ENCODE data around the gene SLTM. TPM values are rescaled to one million over a fixed set of nuclear protein-coding genes. Genes with fewer than 3 reads are reported as not detected.
"Not testable (repeated sequence)": the region's sequence is repeated elsewhere in the genome, so short reads cannot be mapped to it uniquely, and the experiment has no call there.

Gene SLTM
- total RNA-seq, 2 experiments from 2014 or later = 103 to 129 TPM

- no peaks in the 10 kb centered on the region for H3K4me1 ChIP-seq (ENCODE audit: insufficient read depth, low read length, poor library complexity, severe bottlenecking)
- H2AFZ ChIP-seq (ENCODE audit: low read length) = no peak overlapping the region
- H3K4me3 ChIP-seq (ENCODE audit: low read depth, low read length, poor library complexity, severe bottlenecking) = no peak overlapping the region
- no peaks in the 10 kb centered on the region for H3K79me2 ChIP-seq (ENCODE audit: insufficient read depth, low read depth, low read length)
- H3K27ac ChIP-seq (ENCODE audit: low read depth, low read length, poor library complexity, severe bottlenecking) = no peak overlapping the region
- TF ChIP-seq CTCF (conservative IDR thresholded peaks at IDR 0.05; ENCODE audit: low read length) (no peak), EZH2phosphoT487 (IDR thresholded peaks at IDR 0.05; ENCODE audit: borderline replicate concordance, low read depth, low read length) (no peak)
- H3K4me2 ChIP-seq (ENCODE audit: low read length) = no peak overlapping the region
- H4K20me1 ChIP-seq (ENCODE audit: insufficient read depth, low read length) = no peaks in the 10 kb centered on the region
- DNase-seq (ENCODE audit: low spot score) = no peak
- H3K9me3 ChIP-seq (ENCODE audit: low read length) = no peaks in the 10 kb centered on the region
- no peaks in the 10 kb centered on the region for H3K36me3 ChIP-seq (ENCODE audit: insufficient read depth, low read length)
- ChIA-PET POLR2A (no interaction called here), CTCF (ENCODE audit: unreplicated experiment) (no interaction called here)
- H3K9me2 ChIP-seq (ENCODE audit: insufficient read depth, low read length) = no peaks in the 10 kb centered on the region
- intact Hi-C loops (cut with micrococcal nuclease; ENCODE audit: unreplicated experiment) = no loop called here
- BruUV-seq (replicated peaks) = no TSS peak
Measured at GRCh38 chr15:58951388-58952007, 18.0 kb upstream of the SLTM start.

GRCh38 chr15:58947179-58947578 is 13.7 kb upstream of the SLTM start:
- no peaks in the 10 kb centered on the region for H4K20me1 ChIP-seq (ENCODE audit: insufficient read depth, low read length)
- no peak for TF ChIP-seq CTCF (conservative IDR thresholded peaks at IDR 0.05; ENCODE audit: low read length)
- no peak for TF ChIP-seq EZH2phosphoT487 (IDR thresholded peaks at IDR 0.05; ENCODE audit: borderline replicate concordance, low read depth, low read length)
- H3K4me1 ChIP-seq (ENCODE audit: insufficient read depth, low read length, poor library complexity, severe bottlenecking) = no peaks in the 10 kb centered on the region
- POLR2A ChIA-PET = no interaction called here
- no peaks in the 10 kb centered on the region for H3K79me2 ChIP-seq (ENCODE audit: insufficient read depth, low read depth, low read length)
- no peak overlapping the region for H2AFZ ChIP-seq (ENCODE audit: low read length)
- no peak overlapping the region for H3K4me2 ChIP-seq (ENCODE audit: low read length)
- H3K27ac ChIP-seq (ENCODE audit: low read depth, low read length, poor library complexity, severe bottlenecking) = no peak overlapping the region
- H3K36me3 ChIP-seq (ENCODE audit: insufficient read depth, low read length) = no peaks in the 10 kb centered on the region
- H3K9me2 ChIP-seq (ENCODE audit: insufficient read depth, low read length) = no peaks in the 10 kb centered on the region
- no TSS peak for BruUV-seq (replicated peaks)
- intact Hi-C loops (cut with micrococcal nuclease; ENCODE audit: unreplicated experiment) = no loop called here
- CTCF ChIA-PET (ENCODE audit: unreplicated experiment) = no interaction called here
- H3K4me3 ChIP-seq (ENCODE audit: low read depth, low read length, poor library complexity, severe bottlenecking) = no peak overlapping the region
- H3K9me3 ChIP-seq (ENCODE audit: low read length) = no peaks in the 10 kb centered on the region
- DNase-seq (ENCODE audit: low spot score) = no peak

- H4K20me1 ChIP-seq (ENCODE audit: insufficient read depth, low read length); H3K9me2 ChIP-seq (ENCODE audit: insufficient read depth, low read length); H3K9me3 ChIP-seq (ENCODE audit: low read length); H3K27ac ChIP-seq (ENCODE audit: low read depth, low read length, poor library complexity, severe bottlenecking); CTCF ChIA-PET (ENCODE audit: unreplicated experiment); BruUV-seq (replicated peaks); DNase-seq (ENCODE audit: low spot score): not testable (repeated sequence)
- H3K4me3 ChIP-seq (ENCODE audit: low read depth, low read length, poor library complexity, severe bottlenecking) = peak overlapping the region; percentile 77
- intact Hi-C loops (cut with micrococcal nuclease; ENCODE audit: unreplicated experiment) = loop anchor here (10.0 kb wide), 1 partner anchor 190 kb away; the partner anchor contains the start of gene ADAM10
- H3K79me2 ChIP-seq (ENCODE audit: insufficient read depth, low read depth, low read length) = peaks cover 29% of the 10 kb centered on the region
- peaks cover 20% of the 10 kb centered on the region for H3K4me1 ChIP-seq (ENCODE audit: insufficient read depth, low read length, poor library complexity, severe bottlenecking)
- H3K36me3 ChIP-seq (ENCODE audit: insufficient read depth, low read length) = peaks cover 13% of the 10 kb centered on the region
- POLR2A ChIA-PET = interaction anchor here (1.5 to 1.7 kb wide), 3 partner anchors 17 to 164 kb away, joined by 3 to 6 read pairs (median 3); partner anchors contain the start of gene MINDY2
- H3K4me2 ChIP-seq (ENCODE audit: low read length) = peak overlapping the region; percentile 82
- H2AFZ ChIP-seq (ENCODE audit: low read length) = peak overlapping the region; percentile 93
Measured at GRCh38 chr15:58934974-58935373, 1.5 kb upstream of the SLTM start.
